ENCODE measurements around the gene CCDC61.

CCDC61 gene

GRCh38 chr19:46043519-46043918 is 48.3 kb downstream of the CCDC61 start:
- DNase-seq = no peak

DNA sequence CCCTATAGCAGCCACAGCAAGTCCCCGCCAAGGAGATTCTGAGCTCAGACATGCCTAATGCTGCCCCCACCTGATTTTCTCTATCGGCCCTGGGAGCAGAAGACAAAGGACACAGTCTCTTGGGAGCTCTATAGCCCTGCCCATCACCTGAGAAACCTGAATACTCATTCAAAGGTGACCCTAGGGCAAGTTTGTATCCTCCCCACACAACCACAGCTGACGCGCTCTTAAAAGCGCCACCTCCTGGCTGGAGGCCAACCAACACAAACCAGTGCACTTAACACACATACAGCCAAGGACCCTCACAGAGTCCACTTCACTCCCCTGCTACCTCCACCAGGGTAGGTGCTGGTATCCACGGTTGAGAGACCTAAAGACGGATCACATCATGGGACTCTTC is 54.3 kb downstream of the CCDC61 start:
- DNase-seq = no peak

GRCh38 chr19:46052896-46053295 is 57.6 kb downstream of the CCDC61 start:
- no peak for DNase-seq

- DNase-seq = no peak
These were observed 61.3 kb downstream of the CCDC61 start for GRCh38 chr19:46056536-46056935.

DNA sequence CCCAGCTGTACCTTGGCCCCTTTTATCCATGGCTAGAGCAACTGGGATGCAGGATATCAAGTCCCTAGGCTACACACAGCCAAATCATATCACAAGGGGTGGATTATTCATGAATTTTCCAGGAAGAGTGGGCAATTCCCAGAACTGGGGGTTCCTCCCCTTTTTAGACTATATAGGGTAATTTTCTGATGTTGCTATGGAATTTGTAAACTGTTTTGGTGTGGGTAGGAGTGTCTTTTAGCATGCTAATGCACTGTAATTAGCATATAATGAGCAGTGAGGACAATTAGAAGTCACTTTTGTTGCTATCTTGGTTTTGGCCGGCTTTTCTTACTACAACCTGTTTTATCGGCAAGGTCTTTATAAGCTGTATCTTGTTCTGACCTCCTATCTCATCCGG is 63.5 kb downstream of the CCDC61 start:
- no peak for DNase-seq

- no peak for DNase-seq
These were observed 64.7 kb downstream of the CCDC61 start for GRCh38 chr19:46060012-46060411.

DNA sequence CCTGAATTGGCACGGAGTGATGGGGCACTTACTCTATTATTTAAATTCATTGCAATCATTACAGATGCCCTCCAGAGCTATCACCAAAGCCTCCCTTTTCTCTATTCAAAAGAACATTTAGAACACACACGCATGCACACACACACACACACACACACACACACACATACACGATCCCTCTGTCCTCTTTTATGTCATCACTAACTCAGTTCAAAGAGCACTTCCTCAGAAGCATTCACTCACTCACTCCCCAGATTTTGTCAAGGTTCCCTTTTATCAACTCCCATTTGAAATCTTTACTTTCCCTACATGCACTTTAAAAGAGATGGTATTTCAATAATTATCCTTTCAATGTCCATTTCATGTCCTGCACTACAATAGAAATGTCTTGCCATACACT is 67.9 kb downstream of the CCDC61 start:
- DNase-seq = no peak

GRCh38 chr19:46065486-46066071 is 70.3 kb downstream of the CCDC61 start:
- peak; percentile 80 for DNase-seq

DNA sequence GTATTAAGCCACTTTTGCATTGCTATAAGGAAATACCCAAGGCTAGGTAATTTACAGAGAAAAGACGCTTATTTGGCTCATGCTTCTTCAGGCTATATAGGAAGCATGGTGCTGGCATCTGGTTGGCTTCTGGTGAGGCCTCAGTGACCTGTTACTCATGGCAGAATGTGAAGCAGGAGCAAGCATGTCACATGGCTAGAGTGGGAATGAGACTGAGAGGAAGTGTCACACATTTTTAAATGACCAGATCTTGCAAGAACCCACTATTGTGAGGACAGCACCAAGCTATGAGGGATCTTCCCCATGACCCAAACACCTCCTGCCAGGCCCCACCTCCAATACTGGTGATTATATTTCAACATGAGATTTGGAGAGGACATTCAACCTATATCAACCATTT is 71.2 kb downstream of the CCDC61 start:
- DNase-seq = no peak

- DNase-seq = no peak
These were observed 72.4 kb downstream of the CCDC61 start for GRCh38 chr19:46067691-46068090.

Measured in EL (cell line).